ENCODE measurements around the gene CIITA. TPM values are rescaled to one million over a fixed set of nuclear protein-coding genes. Genes with fewer than 3 reads are reported as not detected.
A peak's percentile ranks its signal among the peaks of the same experiment; 100 is the strongest.

The CIITA gene
- total and polyA plus RNA-seq, 9 of the 15 experiments (the other 6 are each of a cell fraction or from before 2014, with no cell fraction given), result 0.01 to 0.20 (median 0.11) TPM; not detected in 4

DNA sequence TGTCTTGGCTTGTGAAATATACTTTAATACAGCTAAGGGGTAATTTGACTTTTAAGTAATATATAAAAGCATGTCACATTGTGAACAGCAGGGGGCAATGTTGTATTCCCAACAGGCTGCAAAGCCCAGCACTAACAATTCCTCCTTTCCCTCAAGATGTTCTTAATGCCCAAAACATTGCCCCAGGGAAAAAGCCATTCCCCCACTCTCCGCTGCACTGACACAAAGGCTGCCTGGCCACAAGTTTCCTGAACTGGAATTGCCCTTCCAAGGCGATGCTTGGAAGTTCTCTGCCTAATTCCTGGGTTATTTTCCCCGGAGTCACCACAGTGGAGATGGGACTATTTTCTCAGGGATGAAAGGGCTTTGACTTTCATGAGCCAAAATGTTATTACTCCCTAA is 94.6 kb downstream of the CIITA start (continued):
- TF ChIP-seq, protein P1, sequence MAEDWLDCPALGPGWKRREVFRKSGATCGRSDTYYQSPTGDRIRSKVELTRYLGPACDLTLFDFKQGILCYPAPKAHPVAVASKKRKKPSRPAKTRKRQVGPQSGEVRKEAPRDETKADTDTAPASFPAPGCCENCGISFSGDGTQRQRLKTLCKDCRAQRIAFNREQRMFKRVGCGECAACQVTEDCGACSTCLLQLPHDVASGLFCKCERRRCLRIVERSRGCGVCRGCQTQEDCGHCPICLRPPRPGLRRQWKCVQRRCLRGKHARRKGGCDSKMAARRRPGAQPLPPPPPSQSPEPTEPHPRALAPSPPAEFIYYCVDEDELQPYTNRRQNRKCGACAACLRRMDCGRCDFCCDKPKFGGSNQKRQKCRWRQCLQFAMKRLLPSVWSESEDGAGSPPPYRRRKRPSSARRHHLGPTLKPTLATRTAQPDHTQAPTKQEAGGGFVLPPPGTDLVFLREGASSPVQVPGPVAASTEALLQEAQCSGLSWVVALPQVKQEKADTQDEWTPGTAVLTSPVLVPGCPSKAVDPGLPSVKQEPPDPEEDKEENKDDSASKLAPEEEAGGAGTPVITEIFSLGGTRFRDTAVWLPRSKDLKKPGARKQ (CRISPR knock-in tag; IDR thresholded peaks at IDR 0.05), result no peak
- TF ChIP-seq CC2D1A (IDR thresholded peaks at IDR 0.05), result peak; percentile 73
- no peak for TF ChIP-seq JUN (IDR thresholded peaks at IDR 0.05; ENCODE audit: borderline replicate concordance, low read depth, low read length)
- no peak for TF ChIP-seq JUN (CRISPR knock-in tag; IDR thresholded peaks at IDR 0.05; ENCODE audit: borderline replicate concordance)
- TF ChIP-seq, protein P2, sequence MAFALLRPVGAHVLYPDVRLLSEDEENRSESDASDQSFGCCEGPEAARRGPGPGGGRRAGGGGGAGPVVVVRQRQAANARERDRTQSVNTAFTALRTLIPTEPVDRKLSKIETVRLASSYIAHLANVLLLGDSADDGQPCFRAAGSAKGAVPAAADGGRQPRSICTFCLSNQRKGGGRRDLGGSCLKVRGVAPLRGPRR (CRISPR knock-in tag; IDR thresholded peaks at IDR 0.05), result no peak
- TF ChIP-seq ZNF175 (CRISPR knock-in tag; IDR thresholded peaks at IDR 0.05; ENCODE audit: low read depth), result no peak
- TF ChIP-seq MTF1 (CRISPR knock-in tag; IDR thresholded peaks at IDR 0.05; ENCODE audit: borderline replicate concordance), result no peak
- TF ChIP-seq, protein P3, sequence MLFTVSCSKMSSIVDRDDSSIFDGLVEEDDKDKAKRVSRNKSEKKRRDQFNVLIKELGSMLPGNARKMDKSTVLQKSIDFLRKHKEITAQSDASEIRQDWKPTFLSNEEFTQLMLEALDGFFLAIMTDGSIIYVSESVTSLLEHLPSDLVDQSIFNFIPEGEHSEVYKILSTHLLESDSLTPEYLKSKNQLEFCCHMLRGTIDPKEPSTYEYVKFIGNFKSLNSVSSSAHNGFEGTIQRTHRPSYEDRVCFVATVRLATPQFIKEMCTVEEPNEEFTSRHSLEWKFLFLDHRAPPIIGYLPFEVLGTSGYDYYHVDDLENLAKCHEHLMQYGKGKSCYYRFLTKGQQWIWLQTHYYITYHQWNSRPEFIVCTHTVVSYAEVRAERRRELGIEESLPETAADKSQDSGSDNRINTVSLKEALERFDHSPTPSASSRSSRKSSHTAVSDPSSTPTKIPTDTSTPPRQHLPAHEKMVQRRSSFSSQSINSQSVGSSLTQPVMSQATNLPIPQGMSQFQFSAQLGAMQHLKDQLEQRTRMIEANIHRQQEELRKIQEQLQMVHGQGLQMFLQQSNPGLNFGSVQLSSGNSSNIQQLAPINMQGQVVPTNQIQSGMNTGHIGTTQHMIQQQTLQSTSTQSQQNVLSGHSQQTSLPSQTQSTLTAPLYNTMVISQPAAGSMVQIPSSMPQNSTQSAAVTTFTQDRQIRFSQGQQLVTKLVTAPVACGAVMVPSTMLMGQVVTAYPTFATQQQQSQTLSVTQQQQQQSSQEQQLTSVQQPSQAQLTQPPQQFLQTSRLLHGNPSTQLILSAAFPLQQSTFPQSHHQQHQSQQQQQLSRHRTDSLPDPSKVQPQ (CRISPR knock-in tag; IDR thresholded peaks at IDR 0.05; ENCODE audit: borderline replicate concordance), result no peak
- TF ChIP-seq, protein P4, sequence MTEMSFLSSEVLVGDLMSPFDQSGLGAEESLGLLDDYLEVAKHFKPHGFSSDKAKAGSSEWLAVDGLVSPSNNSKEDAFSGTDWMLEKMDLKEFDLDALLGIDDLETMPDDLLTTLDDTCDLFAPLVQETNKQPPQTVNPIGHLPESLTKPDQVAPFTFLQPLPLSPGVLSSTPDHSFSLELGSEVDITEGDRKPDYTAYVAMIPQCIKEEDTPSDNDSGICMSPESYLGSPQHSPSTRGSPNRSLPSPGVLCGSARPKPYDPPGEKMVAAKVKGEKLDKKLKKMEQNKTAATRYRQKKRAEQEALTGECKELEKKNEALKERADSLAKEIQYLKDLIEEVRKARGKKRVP (CRISPR knock-in tag; IDR thresholded peaks at IDR 0.05), result 0 out of 2 replicates have a peak, but pooled peaks have one; percentile 22
- TF ChIP-seq TRIM28 (IDR thresholded peaks at IDR 0.05), result no peak
- TF ChIP-seq, protein P5, sequence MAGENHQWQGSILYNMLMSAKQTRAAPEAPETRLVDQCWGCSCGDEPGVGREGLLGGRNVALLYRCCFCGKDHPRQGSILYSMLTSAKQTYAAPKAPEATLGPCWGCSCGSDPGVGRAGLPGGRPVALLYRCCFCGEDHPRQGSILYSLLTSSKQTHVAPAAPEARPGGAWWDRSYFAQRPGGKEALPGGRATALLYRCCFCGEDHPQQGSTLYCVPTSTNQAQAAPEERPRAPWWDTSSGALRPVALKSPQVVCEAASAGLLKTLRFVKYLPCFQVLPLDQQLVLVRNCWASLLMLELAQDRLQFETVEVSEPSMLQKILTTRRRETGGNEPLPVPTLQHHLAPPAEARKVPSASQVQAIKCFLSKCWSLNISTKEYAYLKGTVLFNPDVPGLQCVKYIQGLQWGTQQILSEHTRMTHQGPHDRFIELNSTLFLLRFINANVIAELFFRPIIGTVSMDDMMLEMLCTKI (IDR thresholded peaks at IDR 0.05; ENCODE audit: partially characterized antibody), result no peak
- 0 out of 2 replicates have a peak, but pooled peaks have one; percentile 22 for TF ChIP-seq ZNF644 (tag; IDR thresholded peaks at IDR 0.05; ENCODE audit: low read depth)
- no peak for TF ChIP-seq ZC3H11A (IDR thresholded peaks at IDR 0.05; ENCODE audit: low read depth, low read length)
- TF ChIP-seq, protein P6, sequence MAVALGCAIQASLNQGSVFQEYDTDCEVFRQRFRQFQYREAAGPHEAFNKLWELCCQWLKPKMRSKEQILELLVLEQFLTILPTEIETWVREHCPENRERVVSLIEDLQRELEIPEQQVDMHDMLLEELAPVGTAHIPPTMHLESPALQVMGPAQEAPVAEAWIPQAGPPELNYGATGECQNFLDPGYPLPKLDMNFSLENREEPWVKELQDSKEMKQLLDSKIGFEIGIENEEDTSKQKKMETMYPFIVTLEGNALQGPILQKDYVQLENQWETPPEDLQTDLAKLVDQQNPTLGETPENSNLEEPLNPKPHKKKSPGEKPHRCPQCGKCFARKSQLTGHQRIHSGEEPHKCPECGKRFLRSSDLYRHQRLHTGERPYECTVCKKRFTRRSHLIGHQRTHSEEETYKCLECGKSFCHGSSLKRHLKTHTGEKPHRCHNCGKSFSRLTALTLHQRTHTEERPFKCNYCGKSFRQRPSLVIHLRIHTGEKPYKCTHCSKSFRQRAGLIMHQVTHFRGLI (CRISPR knock-in tag; IDR thresholded peaks at IDR 0.05), result no peak
- no peak for TF ChIP-seq ZNF224 (CRISPR knock-in tag; IDR thresholded peaks at IDR 0.05)
- TF ChIP-seq, protein P7, sequence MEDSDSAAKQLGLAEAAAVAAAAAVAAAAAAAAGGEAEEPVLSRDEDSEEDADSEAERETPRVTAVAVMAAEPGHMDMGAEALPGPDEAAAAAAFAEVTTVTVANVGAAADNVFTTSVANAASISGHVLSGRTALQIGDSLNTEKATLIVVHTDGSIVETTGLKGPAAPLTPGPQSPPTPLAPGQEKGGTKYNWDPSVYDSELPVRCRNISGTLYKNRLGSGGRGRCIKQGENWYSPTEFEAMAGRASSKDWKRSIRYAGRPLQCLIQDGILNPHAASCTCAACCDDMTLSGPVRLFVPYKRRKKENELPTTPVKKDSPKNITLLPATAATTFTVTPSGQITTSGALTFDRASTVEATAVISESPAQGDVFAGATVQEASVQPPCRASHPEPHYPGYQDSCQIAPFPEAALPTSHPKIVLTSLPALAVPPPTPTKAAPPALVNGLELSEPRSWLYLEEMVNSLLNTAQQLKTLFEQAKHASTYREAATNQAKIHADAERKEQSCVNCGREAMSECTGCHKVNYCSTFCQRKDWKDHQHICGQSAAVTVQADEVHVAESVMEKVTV (CRISPR knock-in tag; IDR thresholded peaks at IDR 0.05), result peak; percentile 88
